Fibroblast of mammary gland (primary cell): Measurements from ENCODE around the gene KCNC2.
A peak's percentile ranks its signal among the peaks of the same experiment; 100 is the strongest.

ENCODE experiments used
- DNase-seq: peaks from one replicate; pipeline ENCODE4 v3.0.0-alpha.2; 2010; ENCODE audit warnings: low read depth
- H3K4me3 ChIP-seq: 2 replicates; pipeline ENCODE4 v1.5.1; 2011; ENCODE audit warnings: low read depth, mild to moderate bottlenecking, low read length, moderate library complexity; ENCODE audit not compliant: control insufficient read depth
- CTCF ChIP-seq: conservative IDR thresholded peaks from 2 replicates; pipeline ENCODE4 v1.5.1; 2011; ENCODE audit warnings: low read depth, low read length, inconsistent platforms; ENCODE audit not compliant: control insufficient read depth, insufficient read depth

Gene KCNC2

GRCh38 chr12:75212072-75212471 lies 2.4 kb upstream of the KCNC2 start:
- DNase-seq, result no peak
- TF ChIP-seq CTCF, result no peak
- H3K4me3 ChIP-seq, result no peak overlapping the region

- no peak overlapping the region for H3K4me3 ChIP-seq
- DNase-seq, result peak; percentile 21
Measured at GRCh38 chr12:75208856-75209811, 505 bp downstream of the KCNC2 start.

GRCh38 chr12:75207338-75208083 lies 2.1 kb downstream of the KCNC2 start:
- TF ChIP-seq CTCF, result no peak
- no peak overlapping the region for H3K4me3 ChIP-seq
- DNase-seq, result no peak

More at GRCh38 chr12:75208856-75209811, 505 bp downstream of the KCNC2 start:
- no peak for TF ChIP-seq CTCF

- no peak for DNase-seq
- H3K4me3 ChIP-seq, result no peak overlapping the region
- no peak for TF ChIP-seq CTCF
Measured at GRCh38 chr12:75205558-75205957, 4.1 kb downstream of the KCNC2 start.

- no peak for TF ChIP-seq CTCF
- peak; percentile 12 for DNase-seq
- no peak overlapping the region for H3K4me3 ChIP-seq
Measured at GRCh38 chr12:75196865-75197264, 12.8 kb downstream of the KCNC2 start.

GRCh38 chr12:75196408-75196807 lies 13.2 kb downstream of the KCNC2 start:
- DNase-seq, result no peak
- TF ChIP-seq CTCF, result no peak
- no peak overlapping the region for H3K4me3 ChIP-seq
